ENCODE data around the gene ALDOC.

Gene ALDOC

DNA sequence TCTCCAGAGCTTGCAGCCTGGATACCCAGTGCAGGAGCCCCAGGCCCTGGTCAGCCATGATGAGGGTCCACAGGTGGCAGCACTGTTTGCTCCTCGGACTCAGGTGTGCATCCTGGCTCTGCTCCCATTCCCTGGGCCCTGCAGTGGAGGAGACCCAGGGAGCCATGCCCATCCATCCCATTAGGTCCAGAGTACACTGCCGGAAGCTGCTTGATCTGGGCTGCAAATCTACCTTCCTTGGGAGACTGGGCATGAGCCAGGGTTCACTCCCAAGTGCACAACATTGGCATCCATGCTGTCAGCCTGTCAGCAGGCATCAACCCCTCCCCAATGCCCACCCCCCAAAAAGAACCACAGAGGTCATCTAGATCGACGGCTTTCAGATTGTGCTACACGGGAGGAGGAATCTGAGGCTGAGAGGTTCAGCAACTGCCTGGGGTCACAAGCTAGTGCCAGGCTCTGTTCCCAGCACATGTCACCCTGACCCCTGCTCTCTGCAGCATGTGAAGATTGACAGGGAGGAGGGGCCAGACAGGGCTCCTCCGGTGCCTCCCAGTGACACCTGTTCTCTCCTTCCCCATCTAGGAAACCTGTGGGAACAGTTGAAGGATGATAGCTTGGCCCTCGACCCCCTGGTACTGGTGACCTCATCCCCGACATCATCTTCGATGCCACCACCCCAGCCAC is 40.0 kb downstream of the ALDOC start:
- H3K4me1 Mint-ChIP-seq = no peaks in the 10 kb centered on the region
- no peaks in the 10 kb centered on the region for H3K9me3 Mint-ChIP-seq
- TF ChIP-seq, protein P1, sequence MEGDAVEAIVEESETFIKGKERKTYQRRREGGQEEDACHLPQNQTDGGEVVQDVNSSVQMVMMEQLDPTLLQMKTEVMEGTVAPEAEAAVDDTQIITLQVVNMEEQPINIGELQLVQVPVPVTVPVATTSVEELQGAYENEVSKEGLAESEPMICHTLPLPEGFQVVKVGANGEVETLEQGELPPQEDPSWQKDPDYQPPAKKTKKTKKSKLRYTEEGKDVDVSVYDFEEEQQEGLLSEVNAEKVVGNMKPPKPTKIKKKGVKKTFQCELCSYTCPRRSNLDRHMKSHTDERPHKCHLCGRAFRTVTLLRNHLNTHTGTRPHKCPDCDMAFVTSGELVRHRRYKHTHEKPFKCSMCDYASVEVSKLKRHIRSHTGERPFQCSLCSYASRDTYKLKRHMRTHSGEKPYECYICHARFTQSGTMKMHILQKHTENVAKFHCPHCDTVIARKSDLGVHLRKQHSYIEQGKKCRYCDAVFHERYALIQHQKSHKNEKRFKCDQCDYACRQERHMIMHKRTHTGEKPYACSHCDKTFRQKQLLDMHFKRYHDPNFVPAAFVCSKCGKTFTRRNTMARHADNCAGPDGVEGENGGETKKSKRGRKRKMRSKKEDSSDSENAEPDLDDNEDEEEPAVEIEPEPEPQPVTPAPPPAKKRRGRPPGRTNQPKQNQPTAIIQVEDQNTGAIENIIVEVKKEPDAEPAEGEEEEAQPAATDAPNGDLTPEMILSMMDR (IDR thresholded peaks at IDR 0.05; ENCODE audit: unreplicated experiment in 3 of 3) = no peak
- H3K27ac Mint-ChIP-seq = no peak overlapping the region
- H3K36me3 Mint-ChIP-seq (ENCODE audit: low read depth) = no peaks in the 10 kb centered on the region
- peaks cover 4% of the 10 kb centered on the region for H3K27me3 Mint-ChIP-seq (ENCODE audit: low read depth)
- H3K4me3 Mint-ChIP-seq = no peak overlapping the region

DNA sequence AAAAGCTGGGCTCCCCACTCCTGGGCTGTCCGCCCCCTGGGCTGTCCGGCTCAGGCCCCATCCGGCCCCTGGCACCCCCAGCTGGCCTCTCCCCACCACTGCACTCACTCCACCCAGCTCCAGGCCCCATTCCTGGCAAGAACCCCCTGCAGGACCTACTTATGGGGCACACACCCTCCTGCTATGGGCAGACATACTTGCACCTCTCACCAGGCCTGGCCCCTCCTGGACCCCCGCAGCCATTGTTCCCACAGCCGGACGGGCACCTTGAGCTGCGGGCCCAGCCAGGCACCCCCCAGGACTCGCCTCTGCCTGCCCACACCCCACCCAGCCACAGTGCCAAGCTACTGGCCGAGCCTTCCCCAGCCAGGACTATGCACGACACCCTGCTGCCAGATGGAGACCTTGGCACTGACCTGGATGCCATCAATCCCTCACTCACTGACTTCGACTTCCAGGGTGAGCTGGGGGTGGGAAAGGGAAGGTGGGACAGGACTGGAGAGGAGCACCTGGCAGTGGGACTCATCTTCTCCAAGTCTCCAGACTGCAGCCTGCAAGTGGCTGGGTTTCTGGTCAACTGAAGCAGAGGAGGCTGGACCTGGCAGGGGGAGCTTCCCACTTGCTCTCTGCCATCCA is 41.8 kb downstream of the ALDOC start:
- TF ChIP-seq, protein P1 (IDR thresholded peaks at IDR 0.05; ENCODE audit: unreplicated experiment in 3 of 3) = no peak
- Mint-ChIP-seq H3K4me3 (no peak overlapping the region), H3K4me1 (no peaks in the 10 kb centered on the region), H3K36me3 (ENCODE audit: low read depth) (no peaks in the 10 kb centered on the region), H3K27ac (no peak overlapping the region), H3K9me3 (no peaks in the 10 kb centered on the region), H3K27me3 (ENCODE audit: low read depth) (peaks cover 8% of the 10 kb centered on the region)

DNA sequence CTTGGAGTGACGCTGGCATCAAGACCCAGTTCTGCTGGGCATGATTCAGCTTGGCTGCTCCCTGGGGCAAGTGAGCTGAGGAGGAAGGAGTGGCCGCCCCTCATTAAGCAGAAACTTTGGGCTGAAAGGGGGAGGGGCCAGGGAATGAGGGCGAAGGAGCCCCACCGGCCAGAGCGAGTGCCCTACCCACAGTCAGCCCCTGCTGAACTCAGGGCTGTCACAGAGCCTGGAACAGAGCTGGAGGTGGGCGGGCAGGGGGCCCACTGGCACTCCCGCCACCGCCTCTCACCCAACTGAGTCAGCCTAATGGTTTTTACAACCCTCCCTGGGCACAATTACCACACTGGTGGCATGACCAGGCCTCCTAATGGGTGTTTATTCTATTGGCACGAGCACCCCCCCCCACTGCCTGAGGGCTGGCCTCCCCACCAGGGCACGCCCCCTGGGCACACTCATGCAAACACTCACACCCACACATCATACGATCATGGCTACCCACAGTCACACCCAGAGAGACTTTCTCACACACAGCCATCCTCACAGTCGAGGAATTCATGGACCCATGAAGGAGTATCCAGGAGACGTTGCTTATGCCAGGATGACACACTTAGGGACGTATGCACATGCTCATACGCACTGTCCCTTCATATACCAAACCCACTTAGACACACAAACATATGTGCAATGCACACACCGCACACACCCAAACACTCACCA is 43.4 kb downstream of the ALDOC start:
- no peak overlapping the region for H3K4me3 Mint-ChIP-seq
- H3K27me3 Mint-ChIP-seq (ENCODE audit: low read depth) = peaks cover 12% of the 10 kb centered on the region
- no peaks in the 10 kb centered on the region for H3K4me1 Mint-ChIP-seq
- TF ChIP-seq, protein P1 (IDR thresholded peaks at IDR 0.05; ENCODE audit: unreplicated experiment in 3 of 3) = no peak
- no peak overlapping the region for H3K27ac Mint-ChIP-seq
- H3K36me3 Mint-ChIP-seq (ENCODE audit: low read depth) = no peaks in the 10 kb centered on the region
- no peaks in the 10 kb centered on the region for H3K9me3 Mint-ChIP-seq

DNA sequence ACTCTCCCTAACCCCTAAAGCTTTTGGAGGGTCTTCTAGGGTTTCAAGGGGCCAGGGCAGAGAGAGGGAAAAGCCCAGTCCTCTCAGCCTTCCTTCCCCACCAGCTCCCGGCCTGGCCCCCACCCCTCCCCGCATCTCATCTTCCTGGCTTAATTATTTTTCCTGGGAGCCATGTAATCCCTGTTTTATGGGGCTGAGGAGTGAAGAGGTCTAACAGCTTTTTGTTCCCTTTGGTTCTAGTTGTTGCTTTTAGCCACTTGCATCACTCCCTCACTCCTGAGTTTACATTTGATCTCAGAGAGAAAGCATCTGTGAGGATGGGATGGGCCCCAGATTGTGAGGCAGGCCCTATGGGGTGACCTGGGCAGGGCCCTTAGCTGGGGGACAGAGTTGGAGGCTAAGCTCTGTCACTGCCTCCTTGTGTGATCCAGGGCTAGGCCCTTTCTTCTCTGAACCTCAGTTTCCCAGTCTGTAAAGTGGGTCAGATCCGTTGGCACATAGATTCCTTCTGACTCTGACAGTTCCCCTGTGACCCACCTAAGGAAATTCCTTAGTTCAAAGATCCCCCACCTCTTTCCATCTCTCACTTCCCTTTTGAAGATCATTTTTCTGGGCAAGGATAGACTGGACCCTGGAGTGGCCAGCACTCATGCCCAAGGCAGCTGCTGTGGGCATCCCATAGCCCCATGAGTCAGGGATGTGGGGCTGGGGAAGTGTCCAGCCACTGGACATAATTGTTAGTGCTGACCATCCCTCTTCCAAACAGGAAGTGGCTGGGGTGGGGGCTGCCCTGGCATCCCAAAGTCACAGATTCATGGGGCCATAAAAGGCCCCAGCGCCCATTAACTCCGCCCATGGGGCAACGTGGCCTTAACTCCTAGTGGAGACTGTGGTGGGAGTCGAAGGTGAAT is 44.4 kb downstream of the ALDOC start:
- TF ChIP-seq, protein P1 (IDR thresholded peaks at IDR 0.05; ENCODE audit: unreplicated experiment in 3 of 3) = no peak
- Mint-ChIP-seq H3K4me1 (peaks cover 2% of the 10 kb centered on the region), H3K27me3 (ENCODE audit: low read depth) (peaks cover 14% of the 10 kb centered on the region), H3K27ac (peak overlapping the region in 1 of 3 experiments; percentile 30), H3K4me3 (no peak overlapping the region), H3K9me3 (no peaks in the 10 kb centered on the region), H3K36me3 (ENCODE audit: low read depth) (no peaks in the 10 kb centered on the region)

DNA sequence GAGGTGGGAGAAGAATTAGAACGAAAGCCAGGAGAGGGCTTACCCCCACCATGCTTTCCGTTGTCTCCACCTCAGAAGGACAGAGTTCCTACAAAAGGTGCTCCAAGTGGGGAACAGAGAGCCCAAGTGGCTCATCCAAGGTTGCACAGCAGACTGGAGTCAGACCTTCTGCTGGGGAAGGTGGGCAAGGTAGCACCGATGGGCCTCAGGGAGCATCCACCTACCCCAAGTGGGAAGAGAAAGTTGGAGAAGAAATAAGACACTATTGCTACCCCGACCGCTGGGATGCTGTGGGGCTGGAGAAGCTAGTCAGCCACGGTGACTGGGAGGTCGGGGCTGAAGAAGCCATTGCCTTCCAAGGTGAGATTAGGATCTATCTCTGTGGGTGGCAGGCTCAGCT is 45.8 kb downstream of the ALDOC start:
- TF ChIP-seq, protein P1 (IDR thresholded peaks at IDR 0.05; ENCODE audit: unreplicated experiment in 3 of 3) = no peak
- Mint-ChIP-seq H3K27me3 (ENCODE audit: low read depth) (peaks cover 17% of the 10 kb centered on the region), H3K27ac (no peak overlapping the region), H3K4me1 (peaks cover 6% of the 10 kb centered on the region), H3K36me3 (ENCODE audit: low read depth) (no peaks in the 10 kb centered on the region), H3K4me3 (no peak overlapping the region), H3K9me3 (no peaks in the 10 kb centered on the region)

Measured in nephron (organoid).